Amniotic stem cell (primary cell): ENCODE data around the gene SLC51A.
"Not testable (repeated sequence)": the region's sequence is repeated elsewhere in the genome, so short reads cannot be mapped to it uniquely, and the experiment has no call there.

Experiments used
- DNase-seq: peaks from one replicate; lab custom pipeline; 2025; lab: John Stamatoyannopoulos, UW

Gene SLC51A

DNA sequence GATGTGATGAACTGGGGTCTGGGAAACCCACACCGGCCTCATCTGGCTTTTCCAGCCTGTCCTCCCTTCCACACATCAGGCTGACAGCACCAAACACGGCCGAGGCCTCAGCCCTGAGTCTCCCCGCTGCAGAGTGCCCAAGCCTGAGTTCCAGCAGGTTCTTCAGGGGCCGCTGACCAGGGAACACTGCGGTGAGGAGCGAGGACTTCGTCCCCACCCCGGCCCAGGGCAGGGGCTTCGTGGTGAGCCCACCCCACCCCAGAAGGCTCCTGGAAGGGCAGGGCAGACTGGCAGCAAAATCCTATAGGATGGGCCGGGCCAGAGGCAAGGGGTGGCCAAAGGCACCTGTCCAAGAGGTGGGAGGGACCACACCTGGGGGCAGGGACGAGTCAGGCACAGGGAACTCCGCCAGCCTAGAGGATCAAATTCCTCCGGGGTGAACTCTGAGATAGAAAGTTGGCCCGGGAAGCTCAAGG lies at the start of gene SLC51A:
SLC51A (plus strand) TSS at position 446 of the 476 bp plus-strand sequence. CDS start 179 bp downstream, outside the sequence.
- DNase-seq, result no peak

DNA sequence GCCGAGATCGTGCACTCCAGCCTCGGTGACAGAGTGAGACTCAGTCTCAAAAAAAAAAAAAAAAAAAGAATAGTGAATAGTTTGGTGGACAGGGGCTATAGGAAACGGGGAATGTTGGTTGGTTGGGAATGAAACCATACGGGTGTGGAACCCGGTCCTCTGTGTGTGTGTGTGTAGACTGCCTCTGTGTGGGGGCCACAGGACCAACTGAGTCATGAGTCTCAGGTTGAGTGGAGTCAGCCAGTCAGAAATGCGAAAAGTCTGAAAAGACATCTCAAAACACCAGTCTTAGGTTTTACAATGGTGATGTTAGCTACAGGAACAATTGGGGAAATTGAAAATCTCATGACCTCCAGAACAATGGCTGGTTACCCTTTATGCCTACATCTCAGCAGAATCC lies 49.6 kb upstream of the SLC51A start:
- DNase-seq, result no peak

DNA sequence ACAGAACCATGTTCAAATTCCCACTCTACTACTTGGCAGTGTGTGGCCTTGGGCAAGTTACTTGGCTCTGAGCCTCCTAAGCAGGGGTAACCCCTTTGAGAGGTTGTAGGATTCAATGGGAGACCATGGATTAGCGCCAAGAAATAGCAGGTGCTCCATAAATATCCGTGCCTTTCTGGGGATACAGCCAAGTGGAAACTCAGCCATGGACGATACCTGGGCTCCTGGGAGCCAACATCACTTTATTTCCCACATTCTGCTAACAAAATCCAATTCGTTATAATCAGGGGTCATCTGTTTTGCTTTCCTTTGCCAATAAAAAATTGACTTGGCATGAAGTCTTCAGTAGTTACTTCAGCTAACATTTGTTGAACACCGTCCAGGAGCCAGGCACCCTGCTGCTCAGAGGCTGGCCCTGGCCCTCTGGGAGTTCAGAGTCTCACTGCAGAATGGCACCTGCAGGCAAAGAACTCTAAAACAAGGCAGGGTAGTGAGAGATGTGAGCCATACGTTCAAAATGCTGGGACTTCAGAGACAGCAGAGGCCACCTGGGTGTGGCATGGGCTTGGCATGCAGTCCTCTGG lies 47.4 kb upstream of the SLC51A start:
- DNase-seq, result no peak

DNA sequence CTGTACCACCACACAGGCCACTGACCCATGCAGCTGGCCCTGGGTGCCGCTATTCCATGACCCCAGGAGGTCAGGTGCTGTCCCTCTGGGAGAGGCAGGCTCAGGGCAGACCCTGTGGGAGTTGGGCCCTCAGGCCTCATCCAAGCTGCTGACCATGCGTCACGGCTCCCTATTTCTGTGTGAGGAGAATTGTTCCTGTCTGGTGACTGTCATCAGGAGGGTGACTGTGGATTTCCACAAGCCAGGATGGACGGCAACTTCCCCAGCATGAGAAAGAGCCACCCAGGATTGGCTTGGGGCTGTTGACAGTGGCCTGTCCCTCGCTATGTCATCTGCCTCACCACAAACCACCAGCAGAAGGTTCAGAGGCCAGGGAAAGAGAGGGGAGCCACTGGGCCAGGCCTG lies 46.5 kb upstream of the SLC51A start:
- no peak for DNase-seq

DNA sequence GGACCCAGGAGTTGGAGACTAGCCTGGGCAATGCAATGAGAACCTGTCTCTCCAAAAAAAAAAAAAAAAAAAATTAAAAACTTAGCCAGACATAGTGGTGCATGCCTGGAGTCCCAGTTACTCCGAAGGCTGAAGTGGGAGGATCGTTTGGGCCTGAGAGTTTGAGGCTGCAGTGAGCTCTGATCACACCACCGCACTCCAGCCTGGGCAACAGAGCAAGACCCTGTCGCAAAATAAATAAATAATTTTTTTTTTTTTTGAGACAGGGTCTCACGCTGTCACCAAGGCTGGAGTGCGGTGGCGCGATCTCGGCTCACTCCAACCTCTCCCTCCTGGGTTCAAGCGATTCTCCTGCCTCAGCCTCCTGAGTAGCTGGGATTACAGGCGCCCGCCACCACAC lies 46.0 kb upstream of the SLC51A start:
- not testable (repeated sequence) for DNase-seq

DNA sequence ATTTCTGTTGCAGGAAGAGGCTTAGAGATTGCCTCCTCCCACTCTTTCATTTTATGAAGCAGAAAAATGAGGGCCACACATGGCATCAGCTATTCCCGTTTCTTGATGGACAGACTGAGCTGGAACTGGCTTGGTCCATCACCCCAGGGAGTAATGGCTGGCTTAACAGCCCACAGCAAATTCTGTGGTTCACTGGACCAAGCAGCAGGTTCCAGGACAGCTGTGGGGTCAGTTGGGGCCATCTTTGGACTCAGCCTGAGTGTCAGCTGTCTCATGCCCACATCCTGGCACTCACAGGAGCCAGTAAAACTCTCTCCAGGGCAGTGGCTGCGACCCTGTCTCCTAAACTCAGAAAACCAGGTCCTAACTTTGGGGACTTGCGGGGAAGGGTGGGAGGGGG lies 41.7 kb upstream of the SLC51A start:
- no peak for DNase-seq

DNA sequence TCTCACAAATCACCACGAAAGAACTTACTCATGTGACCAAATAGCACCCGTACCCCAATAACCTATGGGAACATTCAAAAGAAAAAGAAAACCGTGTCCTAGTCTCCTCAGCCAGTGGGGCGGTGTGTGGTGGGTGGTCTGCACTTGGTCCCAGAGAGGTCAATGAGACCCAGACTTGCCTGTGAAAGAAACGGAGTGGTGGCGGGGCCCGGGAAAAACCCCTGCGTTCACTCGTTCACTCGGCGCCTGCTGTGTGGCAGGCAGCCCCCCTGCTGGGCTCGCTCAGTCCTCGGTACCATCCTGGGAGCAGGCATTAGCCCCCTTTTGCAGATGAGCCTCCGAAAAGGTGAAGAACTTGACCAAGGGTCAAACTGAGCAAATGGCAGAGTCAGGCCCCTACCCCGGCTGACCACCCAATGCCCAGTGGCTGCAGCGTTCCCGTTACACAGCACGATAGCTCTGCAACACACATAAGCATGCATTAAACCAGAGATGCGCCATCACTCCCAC lies 41.2 kb upstream of the SLC51A start:
- DNase-seq, result no peak

DNA sequence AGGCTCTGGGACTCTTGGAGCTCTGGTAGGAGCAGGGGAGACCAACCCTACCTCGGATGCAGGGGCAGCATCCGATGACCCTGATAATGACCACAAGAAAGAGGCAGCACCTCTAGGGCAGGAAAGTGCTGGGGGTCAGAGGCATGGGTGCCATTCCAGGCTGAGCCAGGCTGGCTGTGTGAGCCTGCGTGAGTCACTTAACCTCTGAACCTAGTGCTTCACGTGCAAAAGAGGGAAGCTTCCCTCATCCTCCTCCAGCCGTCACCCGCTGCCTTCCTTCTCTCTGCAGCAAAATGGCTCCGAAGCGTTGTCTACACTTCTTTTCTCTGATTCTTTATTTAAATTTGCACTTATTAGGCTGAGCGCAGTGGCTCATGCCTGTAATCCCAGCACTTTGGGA lies 40.6 kb upstream of the SLC51A start:
- DNase-seq, result no peak

DNA sequence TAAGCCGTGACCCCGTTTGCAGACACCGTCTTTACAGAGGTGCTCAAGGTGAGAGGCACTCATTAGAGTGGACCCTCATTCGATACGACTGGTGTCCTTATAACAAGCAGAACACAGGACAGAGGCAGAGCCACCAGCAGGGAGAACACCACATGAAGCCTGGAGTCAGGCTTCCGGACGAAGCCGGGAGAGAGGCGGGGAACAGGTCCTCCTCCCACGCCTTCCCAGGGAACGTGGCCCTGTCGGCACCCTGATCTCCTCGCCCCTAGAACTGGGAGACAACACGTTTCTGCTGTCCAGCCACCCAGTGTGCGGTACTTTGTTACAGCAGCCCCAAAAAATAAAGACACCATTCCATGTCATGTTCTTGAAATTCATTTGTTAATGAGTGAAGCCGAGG lies 38.8 kb upstream of the SLC51A start:
- no peak for DNase-seq

DNA sequence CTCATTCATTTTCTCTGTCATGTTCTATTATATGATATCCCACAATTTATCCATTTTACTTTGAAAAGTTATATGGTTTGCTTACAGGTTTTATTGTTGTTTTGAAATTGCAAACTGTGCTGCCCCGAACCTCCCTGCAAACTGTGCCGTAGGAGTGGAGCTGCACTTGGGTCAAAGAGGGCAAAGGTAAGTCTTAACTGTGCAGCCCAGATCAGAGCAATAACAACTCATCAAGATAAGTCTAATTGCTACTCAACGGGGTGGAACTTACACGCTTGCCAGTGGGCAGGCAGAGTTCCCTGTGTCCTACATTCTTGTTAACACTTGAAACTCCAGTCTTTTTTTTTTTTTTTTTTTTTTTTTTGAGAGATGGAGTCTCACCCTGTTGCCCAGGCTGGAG lies 38.4 kb upstream of the SLC51A start:
- DNase-seq, result no peak

DNA sequence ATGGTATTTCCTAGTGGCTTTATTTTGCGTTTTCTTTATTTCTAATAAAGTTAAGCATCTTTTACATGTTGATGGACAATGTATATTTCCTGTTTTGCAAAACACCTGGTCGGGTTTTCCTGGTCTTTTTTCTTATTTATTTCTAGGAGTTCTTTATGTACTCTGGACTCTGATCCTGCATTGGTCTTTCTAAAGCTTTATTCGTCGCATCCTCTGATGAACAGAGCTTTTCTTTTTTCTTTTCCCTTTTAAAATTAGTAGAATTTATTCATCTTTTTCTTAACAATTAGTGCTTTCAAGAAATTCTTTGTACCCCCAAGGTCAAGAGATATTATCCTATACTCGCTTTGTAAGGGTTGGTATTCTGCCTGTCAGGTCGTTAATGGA lies 37.3 kb upstream of the SLC51A start:
- no peak for DNase-seq

DNA sequence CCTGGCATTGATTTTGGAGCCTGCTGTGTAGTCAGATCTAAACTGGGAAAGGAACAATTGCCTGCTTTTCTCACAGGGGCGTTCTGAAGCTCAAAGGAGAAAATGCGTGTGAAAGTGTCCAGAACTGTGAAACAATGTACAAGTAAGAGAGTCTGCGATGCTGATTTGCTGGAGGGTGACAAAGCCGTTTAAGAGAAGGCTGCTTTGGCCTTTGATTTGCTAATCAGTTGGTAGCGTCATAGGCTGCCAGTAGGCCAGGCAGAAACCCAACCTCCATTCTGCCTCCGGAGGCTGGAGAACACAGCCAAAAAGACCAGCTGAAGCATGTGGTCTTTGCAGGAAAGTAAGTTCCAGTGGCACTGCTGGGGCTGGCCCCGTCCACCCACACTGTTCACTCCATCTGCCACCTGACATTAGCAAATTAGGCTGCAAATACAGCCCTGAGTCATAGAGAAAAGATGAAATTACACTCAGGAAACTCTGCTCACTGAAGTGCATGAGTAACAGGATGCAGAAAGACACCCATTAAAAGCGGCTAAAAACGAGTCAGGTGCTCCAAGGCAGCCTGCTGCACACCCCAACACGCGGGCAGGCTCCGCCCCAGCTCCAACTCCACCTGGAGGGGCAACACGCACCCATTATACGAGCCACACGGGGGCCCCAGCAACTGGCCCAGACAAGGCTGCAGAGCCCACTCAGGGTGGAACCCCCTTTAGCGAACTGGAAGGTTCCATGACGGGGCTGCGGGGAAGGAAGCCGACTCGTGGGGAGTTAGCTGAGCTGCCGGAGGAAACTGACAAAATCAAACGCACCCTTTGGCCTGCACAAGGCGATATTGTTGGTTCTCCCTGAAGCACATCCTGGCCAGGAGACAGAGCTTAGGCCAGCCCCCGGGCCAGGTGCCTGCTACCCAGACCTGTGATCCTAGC lies 36.7 kb upstream of the SLC51A start:
- DNase-seq, result no peak

DNA sequence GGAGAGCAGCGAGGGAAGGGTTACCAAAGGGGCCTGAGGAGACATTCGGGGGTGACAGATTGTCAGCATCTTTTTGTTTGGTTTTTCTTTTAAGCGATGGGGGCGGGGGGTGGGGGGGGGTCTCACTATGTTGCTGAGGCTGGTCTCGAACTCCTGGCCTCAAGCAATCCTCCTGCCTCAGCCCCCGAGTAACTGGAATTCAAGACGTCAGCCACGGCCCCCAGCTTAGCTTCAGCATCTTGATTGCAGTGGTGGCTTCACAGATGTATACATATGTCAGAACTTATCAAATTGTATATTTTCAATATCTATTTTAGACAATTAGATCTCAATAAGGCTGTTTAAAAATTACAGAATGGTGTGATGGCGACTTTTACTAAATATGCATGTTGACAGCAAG lies 36.0 kb upstream of the SLC51A start:
- DNase-seq, result no peak

DNA sequence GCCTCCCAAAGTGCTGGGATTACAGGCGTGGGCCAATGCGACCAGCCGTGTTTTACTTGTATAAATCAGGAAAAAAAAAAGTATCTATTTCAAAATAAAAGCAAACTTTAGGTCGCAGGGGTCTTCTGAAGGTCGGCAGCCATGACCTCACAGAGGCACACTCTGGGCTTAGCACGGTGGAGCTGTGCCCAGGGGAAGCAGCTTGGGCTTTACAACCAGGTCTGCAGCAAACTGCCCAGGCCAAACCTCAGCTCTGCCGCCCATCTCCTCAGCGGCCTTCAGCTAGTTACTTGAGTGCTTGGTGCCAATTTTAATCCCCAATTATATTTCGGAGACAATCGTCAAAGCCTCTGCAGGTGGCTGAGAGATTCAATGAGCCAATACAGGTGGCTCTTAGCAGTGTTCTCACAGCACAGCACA lies 35.2 kb upstream of the SLC51A start:
- DNase-seq, result no peak

DNA sequence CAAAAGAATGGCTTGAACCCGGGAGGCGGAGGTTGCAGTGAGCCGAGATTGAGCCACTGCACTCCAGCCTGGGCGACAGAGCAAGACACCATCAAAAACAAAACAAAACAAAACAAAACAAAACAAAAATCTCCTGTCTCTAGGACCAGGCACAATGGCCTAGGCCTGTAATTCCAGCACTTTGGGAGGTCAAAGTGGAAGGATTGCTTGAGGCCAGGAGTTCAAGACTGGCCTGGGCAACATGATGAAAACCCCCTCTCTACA lies 32.2 kb upstream of the SLC51A start:
- not testable (repeated sequence) for DNase-seq

DNA sequence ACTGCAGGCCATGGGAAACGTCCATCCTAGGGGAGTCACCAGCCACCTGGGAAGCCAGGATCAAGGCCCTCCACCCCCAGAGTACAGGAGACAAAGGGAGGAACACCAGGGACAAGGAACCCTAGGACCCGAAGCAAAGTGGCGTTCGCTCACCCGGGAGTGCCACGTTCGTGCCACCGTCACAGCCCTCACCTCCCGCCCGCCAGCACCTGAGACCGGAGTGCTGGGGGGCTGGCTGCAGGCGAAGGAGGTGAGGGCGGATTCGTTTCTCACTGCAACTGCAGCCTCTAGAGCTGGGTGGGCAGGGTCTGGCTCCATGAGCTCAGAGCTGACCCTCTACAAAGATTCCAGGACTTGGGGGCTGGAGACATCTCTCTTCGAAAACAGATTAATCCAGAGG lies 31.5 kb upstream of the SLC51A start:
- DNase-seq, result no peak

DNA sequence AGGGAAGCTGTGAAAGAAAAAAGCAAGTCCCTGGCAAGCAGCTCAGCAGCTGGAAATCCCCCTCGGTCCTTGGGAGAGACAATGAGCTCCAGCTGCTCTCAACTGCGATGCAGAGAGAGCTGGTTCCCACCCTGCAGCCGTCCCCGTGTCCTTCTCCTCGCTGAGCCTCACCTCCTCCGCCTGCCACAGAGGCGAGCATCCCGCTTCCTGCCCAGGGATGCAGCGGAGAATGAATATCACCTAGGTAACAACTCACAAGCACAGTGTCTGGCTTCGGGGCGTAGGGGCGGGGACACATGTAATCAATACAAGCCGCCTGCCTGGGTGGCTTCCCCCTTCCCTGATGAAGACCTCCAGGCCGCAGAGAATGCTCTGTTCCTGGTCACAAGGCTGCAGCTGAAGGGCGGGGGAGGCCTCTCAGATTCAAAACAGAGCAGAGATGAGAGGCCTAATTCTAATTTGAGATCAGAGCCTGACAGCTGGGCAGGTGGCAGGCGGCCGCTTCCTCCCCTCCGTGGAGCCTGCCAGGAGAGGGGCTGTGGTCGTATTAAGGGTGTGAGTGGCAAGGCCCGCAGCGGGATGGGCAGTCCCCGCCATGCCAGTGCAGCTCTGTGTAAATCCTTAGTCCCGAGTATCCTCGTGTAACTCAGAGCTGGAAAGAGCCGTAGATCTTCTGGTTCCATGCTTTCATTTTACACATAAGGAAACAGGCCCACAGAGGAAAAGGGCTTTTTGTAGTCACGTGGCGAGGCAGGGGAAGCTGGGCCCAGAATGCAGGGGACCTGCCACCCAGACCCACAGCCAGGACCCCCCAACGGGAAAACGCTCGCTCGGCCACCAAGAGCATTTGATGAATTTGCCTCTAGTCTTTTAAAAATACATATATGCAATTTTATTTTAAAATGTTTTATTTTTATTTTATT lies 29.4 kb upstream of the SLC51A start:
- DNase-seq, result no peak

DNA sequence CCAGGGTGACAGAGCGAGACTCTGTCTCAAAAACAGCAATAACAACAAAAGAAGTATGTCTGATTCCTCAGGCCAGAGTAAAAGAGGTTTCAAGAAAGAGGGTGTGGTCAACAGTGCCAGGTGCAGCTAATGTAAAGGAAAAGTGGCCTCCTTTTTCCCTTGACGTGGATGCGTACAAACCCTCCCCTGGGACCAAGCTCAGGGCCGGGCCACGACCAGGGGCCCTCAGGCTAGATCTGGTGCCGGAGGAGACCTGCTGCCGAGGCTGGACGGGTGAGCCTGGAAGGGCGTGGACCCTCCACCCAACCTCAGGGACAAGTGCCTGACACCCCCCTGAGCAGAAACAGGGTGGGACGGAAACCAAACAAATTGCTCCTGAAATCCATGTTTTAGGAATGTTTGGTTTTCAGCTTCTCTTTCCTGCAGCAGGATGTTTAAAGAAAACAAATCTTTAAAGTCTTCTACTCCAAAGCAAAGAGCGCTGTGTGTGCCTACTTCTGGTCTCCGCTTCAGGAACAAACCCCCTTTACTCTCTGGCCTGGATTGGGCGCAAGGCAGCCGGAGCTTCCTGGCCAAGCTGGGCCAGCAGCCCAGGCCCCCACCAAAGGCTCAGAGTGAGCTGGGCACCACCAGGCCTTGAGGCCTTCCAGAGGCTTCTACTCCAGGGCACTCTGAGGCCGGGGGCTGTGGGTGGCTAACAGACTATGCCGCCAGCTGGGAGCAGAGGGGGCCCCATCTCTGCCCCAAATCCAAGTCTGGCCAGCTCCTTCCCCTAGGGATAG lies 26.6 kb upstream of the SLC51A start:
- DNase-seq, result no peak

DNA sequence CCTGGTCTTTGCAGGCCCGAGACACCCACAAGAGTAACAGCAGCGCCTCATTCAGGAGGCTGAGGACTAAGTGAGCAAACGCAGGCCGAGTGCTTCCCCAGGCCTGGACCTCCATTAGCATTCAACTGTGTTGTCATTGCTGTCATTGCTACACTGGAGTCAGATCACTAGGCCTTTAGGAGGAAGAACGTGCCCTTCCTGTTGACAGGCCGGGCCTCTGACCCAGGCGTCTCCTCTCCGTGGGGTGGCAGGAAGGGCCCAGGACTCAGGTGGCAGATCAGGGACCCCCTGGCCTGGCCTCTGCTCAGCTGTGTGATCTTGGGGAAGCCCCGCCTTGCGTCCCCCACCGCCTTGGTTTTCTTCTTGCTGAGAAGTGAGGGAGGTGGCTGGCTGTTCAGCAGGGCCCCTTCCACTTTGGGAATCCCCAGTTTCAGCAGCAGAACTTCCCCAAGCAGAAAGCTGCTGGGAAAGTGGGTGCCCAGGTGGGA lies 24.3 kb upstream of the SLC51A start:
- no peak for DNase-seq

DNA sequence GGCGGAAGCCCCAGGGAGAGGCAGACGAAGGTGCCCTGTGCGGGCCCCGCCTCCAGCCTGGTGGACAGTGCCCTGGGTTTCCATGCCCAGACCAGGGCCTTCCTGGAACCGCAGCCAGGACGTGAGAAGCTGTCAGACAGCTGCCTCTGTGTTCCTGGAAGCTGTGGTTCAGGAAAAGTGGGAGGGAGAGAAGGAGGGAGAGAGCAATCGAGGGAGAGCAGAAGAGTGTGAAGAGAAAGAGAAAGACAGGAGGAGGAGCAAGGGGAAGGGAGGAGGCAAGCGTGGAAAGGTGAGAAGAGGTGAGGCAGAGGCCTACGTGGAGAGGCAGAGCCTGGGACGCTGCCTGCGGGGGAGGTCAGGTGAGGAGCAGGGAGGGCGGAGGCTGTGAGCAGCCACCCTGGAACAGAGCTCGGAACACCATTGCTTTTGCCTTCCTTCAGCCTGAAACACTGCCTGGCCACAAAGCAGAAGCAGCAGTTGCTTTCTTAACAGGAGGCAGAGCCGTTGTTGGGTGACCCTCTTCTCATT lies 23.7 kb upstream of the SLC51A start:
- DNase-seq, result no peak

DNA sequence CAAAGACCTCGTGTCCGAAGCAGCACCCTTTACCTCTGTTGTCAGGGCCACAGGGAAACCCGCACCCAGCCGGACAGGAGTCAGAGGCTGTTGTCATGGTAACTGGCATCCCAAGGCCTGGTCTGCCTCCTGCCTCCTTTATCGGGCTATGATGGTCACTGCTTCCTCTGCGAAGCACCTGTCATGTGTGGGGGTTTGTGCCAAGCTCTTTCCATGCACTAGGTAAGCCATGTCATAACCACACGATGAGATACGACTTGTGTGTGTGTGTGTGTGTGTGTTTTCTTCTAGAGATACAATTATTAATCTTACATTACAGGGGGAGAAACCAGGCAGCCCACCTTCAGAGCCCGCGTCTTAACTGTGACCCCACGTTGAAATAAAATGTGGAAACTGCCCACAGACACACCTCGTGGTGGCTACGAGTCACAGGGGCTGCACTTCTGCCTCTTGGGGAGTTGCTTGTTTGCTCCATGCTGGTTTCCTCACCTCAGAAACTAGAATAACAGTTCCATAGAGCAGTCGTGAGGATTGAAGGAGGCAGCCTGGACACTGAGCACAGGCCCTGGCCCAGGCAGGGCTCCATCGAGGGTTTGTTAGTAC lies 23.1 kb upstream of the SLC51A start:
- no peak for DNase-seq
